Measurements from ENCODE around the gene INPP5F. TPM values are rescaled to one million over a fixed set of nuclear protein-coding genes. Genes with fewer than 3 reads are reported as not detected.
"Not testable (repeated sequence)": the region's sequence is repeated elsewhere in the genome, so short reads cannot be mapped to it uniquely, and the experiment has no call there.

INPP5F gene
- total RNA-seq, 2 experiments from 2014 or later: 22.7 to 23.1 TPM

DNA sequence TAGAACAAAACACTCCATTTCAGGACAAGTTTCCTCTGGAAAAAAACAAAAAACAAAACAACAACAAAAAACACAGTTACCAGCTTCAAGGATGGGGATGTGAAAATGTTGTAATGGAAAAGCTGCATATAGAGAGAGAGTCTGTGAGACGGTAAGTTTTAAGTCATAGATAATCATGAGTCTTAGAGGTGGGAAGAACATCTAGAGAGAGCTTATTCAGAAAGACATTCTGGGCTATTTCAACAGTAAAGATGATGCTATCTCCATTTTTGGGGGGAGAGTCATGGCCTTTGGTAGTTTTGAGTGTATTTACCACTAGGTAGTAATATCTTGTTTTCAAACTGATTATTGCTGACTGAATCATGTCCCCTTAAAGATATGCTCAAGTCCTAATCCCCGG is 23.3 kb upstream of the INPP5F start:
- CTCF ChIA-PET: interaction anchor here (1.1 to 1.7 kb wide), 3 partner anchors 15 to 23 kb away, joined by 3 to 6 read pairs (median 6); partner anchors contain the start of gene INPP5F
- POLR2A ChIA-PET: interaction anchor here (0.7 to 1.6 kb wide), 2 partner anchors 20 to 23 kb away, joined by 3 to 12 read pairs; partner anchors contain the start of gene INPP5F

DNA sequence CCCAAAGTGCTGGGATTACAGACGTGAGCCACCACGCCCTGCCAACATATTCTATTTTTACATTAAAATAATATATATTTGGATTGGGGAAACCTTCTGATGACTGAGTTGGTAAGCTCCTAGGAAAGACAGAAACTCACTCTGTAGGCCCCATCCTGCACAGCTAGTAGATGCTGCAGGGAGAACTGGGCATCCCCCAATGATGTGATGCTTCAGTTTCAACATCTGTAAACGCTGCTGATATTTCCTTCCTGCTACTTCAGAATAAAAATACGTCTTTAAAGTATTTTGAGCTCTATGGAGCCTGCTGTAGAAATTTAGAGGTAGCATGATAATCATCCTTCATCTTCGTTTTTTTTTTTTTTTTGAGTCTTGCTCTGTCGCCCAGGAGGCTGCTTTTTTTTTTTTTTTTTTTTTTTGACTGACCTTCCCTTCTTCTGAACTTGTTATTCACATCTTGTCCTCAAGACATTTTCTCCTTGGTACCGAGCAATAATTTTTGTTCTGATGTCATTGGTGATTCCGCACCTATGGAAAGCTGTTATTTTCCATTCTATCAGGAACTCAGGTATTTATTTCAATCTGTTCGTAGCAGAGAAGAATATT is 21.8 kb upstream of the INPP5F start:
- ChIA-PET CTCF (interaction anchor here (0.7 to 1.9 kb wide), 6 partner anchors 17 to 156 kb away, joined by 3 to 12 read pairs (median 5); partner anchors contain the start of genes BAG3 and INPP5F), POLR2A (interaction anchor here (0.8 to 1.5 kb wide), 2 partner anchors 12 to 22 kb away, joined by 3 to 13 read pairs; partner anchors contain the start of gene INPP5F)

DNA sequence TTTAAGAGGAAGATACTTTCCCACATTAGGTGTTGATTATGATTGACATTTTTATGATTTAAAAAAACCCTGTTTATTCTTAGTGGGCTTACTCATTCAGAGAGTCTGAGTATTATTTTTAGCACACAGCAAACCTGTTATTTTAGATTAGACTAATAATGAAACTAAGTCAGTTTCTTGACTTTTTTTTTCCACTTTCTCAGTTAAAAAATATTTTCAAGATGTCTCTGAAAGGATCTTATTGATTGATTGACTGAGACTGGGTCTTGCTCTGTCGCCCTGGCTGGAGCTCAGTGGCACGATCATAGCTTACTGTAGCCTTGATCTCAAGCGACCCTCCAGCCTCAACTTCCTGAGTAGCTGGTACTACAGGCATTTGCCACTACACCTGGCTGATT is 20.4 kb upstream of the INPP5F start:
- CTCF ChIA-PET: interaction anchor here (0.6 to 1.9 kb wide), 3 partner anchors 11 to 20 kb away, joined by 3 to 12 read pairs (median 8); partner anchors contain the start of gene INPP5F
- POLR2A ChIA-PET: interaction anchor here (0.6 to 1.6 kb wide), 4 partner anchors 19 to 675 kb away, joined by 4 to 8 read pairs (median 6); partner anchors contain the start of gene INPP5F

DNA sequence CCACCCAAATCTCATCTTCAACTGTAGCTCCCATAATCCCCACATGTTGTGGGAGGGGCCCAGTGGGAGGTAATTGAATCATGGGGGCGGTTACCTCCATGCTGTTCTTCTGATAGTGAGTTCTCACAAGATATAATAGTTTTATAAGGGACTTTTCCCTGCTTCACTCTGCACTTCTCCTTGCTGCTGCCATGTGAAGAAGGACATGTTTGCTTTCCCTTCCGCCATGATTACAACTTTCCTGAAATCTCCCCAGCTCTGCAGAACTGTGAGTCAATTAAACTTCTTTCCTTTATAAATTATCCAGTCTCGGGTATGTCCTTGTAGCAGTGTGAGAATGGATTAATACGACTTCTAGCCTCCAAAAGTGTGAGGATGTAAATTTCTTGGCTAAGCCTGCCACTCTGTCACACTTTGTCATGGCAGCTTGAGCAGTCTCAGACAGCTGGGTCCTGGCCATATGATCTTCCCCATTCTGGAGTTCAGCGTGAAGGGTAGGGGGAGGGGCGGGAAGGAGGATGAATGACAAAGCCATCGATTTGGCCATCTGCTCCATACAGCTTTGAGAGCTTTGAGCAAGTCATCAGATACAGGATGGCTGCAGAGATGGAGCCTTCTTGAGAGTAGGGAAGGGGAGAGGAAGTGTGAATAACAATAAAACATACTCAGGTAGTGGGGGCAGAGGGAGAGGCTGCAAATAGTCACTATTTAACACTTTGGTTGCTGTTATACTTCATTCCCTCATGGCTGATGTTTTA is 19.1 kb upstream of the INPP5F start:
- ChIA-PET POLR2A (interaction anchor here (0.6 to 1.6 kb wide), 2 partner anchors 19 to 611 kb away, joined by 6 to 8 read pairs; partner anchors contain the start of gene INPP5F), CTCF (interaction anchor here (0.6 to 1.0 kb wide), 2 partner anchors 19 to 48 kb away, joined by 3 read pairs; no protein-coding TSS in a partner anchor)

DNA sequence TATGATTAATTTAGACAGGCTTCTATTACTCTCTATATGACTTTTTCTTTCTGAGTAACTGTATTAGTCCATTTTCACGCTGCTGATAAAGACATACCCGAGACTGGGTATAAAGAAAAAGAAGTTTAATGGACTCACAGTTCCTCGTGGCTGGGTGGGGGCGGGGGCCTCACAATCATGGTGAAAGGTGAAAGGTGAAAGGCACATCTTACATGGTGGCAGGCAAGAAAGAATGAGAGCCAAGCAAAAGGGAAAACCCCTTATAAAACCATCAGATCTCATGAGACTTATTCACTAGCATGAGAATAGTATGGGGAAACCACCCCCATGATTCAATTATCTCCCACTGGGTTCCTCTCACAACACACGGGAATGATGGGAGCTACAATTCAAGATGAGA is 18.5 kb upstream of the INPP5F start:
- ChIA-PET CTCF (interaction anchor here (1.0 to 1.1 kb wide), 2 partner anchors 43 to 49 kb away, joined by 3 read pairs; no protein-coding TSS in a partner anchor), POLR2A (interaction anchor here (1.3 kb wide), 1 partner anchor 18 kb away, joined by 11 read pairs; the partner anchor contains the start of gene INPP5F)

DNA sequence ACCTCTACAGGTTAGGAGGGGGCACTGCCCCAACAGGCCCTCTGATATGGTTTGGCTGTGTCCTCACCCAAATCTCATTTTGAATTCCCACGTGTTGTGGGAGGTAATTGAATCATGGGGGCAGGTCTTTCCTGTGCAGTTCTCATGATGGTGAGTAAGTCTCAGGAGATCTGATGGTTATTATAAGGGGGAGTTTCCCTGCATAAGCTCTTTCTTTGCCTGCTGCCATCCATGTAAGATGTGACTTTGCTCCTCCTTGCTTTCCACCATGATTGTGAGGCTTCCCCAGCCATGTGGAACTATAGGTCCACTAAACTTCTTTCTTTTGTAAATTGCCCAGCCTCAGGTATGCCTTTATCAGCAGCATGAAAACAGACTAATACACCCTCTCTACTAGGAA is 14.9 kb upstream of the INPP5F start:
- POLR2A ChIA-PET, CTCF ChIA-PET: not testable (repeated sequence)

DNA sequence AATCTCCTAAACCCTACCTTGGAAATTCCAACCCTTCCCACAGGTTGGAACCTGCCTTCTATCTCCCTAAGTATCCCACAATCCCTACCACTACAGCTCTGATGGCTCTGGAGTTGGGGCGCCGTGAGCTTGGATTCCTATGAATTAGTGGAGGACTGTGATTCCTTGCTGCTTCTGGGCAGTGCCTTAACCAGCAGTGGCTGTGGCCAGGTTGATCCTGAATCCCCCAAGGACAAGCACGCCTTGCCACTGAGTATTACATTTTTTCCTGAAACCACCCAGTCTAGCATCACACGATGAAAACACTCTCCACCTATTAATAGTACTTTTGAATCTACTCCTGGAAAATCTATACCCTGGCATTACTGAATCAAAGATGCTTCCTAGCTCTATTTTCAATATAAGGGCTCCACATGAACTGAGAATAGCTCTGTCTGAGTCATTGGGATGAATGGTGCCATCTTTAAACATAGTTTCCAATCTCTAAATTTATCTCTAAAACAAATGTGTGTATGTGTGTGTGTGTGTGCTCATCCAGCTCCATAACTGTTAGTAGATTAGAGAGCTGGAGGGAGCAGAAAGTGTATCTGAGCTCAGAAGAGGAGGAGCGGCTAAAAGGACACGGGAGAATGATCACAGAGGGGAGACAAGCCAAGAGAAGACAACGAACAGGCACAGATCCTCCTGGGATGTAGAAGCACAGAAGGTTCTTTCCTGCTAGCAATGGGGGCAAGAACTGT is 11.9 kb upstream of the INPP5F start:
- ChIA-PET POLR2A (no interaction called here), CTCF (interaction anchor here (0.8 to 2.1 kb wide), 3 partner anchors 12 to 37 kb away, joined by 3 to 5 read pairs (median 4); partner anchors contain the start of gene INPP5F)

DNA sequence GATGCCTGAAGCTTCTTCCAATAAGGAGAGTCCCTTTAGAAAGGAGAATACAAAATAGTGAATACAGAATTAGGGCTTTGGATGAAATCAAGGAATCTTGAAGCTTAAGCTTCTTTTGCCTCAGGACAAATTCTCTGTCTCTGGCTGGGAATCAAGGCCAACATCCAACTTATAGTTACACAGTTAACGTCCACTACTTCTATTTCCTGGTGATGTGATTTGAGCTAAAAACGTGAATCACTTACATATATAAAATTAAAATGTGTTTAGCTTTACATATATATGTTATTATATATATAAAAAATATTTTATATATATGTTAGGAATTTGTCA is 11.4 kb upstream of the INPP5F start:
- POLR2A ChIA-PET: no interaction called here
- CTCF ChIA-PET: interaction anchor here (0.8 to 2.1 kb wide), 3 partner anchors 11 to 37 kb away, joined by 3 to 5 read pairs (median 4); partner anchors contain the start of gene INPP5F

DNA sequence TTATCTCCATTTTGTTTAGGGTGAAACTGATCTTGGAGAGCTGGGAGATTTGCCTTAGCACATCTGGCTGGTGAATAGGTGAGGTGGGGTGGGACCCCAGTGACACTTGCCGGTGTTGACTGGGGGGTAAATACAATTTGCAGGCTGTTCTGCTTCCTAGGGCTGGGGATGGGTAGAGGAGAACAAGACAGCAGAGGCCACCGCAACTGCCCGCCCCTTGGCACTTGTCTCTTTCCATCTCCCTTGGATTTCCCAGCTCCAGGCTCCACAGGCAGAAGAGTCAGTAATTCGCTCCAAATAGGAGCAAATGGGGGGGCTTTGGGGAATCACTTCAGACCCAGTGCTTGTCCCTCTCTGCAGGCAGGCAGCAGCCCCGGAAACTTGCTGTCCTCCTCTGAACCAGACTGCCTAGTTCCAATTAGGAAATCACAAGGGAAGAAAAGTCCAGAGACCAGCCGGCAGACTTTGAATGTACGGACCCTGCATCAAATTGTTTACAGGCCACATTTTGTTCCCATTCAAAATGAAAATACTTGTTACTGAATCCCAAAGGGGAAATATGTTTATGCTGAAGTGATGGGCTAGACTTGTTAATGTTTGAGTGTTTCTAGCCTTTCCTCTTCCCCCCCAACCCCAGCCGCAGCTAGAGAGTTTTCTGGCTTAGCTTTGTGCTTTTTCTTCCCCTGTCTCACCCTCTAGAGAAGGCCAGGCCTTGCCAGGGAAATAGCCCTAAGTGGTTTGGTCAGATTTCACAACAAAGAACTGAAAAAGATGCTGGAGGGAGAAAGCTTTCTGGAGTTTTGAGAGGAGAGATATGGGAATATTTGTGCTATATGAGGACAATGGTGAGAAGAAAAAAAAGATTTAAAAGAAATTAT is 10.0 kb upstream of the INPP5F start:
- ChIA-PET CTCF (interaction anchor here (1.6 kb wide), 1 partner anchor 29 kb away, joined by 5 read pairs; no protein-coding TSS in a partner anchor), POLR2A (no interaction called here)

DNA sequence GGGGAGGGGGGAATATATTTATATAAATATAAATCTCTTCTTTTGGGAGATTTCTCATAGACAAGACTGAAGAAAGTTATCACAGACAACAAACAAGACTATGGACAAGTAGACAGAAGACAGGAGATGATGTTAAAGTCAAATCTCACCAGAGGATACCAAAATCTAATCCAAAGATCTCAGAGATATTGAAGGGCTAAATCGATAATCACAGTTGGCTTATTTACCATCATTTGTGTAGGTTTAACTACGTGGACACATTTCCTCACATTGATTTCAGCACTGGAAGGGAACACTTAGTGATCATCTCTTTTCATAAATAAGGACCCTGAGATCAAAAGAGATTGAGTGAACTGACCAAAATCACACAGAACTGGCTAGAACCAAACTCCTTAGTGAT is 2.7 kb upstream of the INPP5F start:
- ChIA-PET POLR2A (no interaction called here), CTCF (no interaction called here)

DNA sequence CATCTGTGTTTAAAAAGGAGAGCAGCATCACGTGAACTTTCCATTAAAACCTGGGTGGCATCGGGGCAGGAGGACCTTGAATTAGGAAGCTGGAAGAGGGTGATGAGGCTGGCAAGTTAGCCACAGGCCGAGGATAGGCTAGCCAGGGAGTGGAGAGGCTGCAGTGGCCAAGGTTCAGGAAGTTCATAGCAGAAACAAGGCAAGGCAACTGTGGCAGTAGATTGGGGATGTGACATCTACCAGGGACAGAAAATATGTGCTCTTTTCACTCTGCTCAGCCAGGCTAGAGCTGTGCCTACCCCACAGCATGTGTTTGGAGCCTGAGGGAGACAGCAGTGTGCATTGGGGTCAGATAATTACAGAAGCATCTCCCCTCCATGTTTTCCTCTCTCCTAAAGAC is 2.2 kb upstream of the INPP5F start:
- POLR2A ChIA-PET: no interaction called here
- CTCF ChIA-PET: no interaction called here

DNA sequence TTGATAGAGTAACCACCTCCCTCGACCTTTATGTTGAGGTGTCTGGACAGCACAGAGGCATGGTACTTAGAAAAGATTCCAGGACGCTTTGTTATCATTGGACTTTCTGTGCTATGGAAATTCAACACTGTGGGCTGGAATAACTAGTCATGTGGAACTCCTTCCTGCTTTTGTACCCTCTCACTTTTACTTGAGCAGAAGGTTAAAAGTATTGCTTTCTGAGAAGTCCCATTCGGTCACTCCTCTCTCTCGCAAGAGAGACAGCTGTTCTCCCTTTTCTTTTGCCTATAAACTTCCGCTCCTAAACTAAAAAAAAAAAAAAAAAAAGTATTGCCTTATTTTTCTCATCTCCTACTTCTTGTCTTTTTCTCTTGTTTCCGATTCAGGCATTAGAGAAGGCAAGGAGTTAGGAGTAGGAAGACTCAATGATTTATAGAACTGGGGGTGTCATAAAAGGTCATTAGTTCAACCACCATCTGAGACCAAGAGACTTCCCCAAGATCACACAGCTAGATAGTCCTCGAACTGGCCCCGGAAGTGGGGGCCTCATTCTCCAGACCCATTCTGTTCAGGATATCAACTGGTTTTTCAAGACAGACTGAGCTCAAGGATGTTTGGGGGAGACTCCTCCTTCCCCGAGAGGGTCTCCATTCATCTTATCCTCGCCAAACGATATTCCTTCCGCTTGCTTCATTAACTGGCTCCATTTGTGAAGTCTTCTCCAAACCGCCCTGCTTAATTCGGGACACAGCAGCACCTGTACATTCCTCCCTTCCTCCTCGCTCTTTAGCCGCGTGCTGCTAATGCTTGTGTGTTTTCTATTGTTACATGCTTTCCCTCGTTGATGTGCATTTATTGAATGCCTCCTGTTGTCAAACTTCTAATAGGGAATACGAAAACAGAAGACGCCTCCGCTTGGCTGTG is 995 bp upstream of the INPP5F start:
- CTCF ChIA-PET: interaction anchor here (0.6 to 2.4 kb wide), 11 partner anchors 11 to 207 kb away, joined by 3 to 12 read pairs (median 5); no protein-coding TSS in a partner anchor
- POLR2A ChIA-PET: interaction anchor here (0.6 to 1.9 kb wide), 11 partner anchors 17 to 156 kb away, joined by 3 to 13 read pairs (median 7); partner anchors contain the start of gene BAG3

DNA sequence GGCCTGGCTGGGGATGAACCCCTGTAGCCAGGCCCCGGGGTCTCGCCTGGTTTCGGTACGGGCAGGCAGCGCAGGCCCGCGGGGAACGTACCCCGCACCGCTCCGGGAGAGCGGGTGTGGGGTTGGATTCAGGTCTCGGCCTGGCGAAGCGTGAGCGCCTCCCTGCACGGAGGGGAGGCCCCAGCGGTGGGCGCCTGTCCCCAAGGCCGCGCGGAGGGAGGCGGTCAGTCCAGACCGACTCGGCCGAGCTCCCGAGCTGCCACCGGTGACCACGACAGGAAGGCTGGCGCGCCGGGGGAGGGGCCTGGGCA is 378 bp upstream of the INPP5F start:
- CTCF ChIA-PET: interaction anchor here (0.6 to 2.4 kb wide), 13 partner anchors 11 to 208 kb away, joined by 3 to 12 read pairs (median 5); no protein-coding TSS in a partner anchor
- POLR2A ChIA-PET: interaction anchor here (0.6 to 1.9 kb wide), 13 partner anchors 9 to 181 kb away, joined by 3 to 13 read pairs (median 6); partner anchors contain the start of gene BAG3

DNA sequence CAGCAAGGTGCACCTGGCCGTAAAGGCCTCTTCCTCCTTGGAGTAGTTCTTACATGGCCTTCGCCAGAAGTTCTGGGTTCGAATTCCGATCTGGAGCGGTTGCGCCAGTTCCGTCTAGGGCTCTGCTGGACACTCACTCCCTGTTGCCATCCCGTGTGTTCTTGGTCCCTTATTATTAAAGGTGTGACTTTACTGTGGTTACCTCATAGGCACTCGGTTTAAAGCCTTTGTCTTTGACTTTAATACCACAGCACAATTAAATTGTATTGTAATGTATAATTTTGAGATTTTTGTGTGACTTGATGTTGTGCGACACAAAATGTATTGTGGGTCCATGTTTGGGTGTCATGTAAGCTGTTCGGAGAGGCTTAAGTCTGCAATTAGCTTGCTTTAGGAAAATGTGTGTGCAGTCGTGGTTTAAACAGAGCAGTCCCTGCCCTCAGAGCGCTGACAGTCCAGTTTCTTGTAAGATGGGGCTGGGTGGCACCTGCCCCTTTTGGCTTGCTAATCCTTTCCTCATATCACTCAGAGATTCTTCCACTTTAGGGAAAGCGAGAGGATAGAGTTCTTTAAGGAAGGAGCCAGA is 919 bp downstream of the INPP5F start:
- ChIA-PET POLR2A (interaction anchor here (0.5 to 1.9 kb wide), 11 partner anchors 8 to 183 kb away, joined by 3 to 12 read pairs (median 6); partner anchors contain the start of gene BAG3), CTCF (interaction anchor here (1.1 to 2.4 kb wide), 7 partner anchors 11 to 41 kb away, joined by 3 to 12 read pairs (median 6); no protein-coding TSS in a partner anchor)

DNA sequence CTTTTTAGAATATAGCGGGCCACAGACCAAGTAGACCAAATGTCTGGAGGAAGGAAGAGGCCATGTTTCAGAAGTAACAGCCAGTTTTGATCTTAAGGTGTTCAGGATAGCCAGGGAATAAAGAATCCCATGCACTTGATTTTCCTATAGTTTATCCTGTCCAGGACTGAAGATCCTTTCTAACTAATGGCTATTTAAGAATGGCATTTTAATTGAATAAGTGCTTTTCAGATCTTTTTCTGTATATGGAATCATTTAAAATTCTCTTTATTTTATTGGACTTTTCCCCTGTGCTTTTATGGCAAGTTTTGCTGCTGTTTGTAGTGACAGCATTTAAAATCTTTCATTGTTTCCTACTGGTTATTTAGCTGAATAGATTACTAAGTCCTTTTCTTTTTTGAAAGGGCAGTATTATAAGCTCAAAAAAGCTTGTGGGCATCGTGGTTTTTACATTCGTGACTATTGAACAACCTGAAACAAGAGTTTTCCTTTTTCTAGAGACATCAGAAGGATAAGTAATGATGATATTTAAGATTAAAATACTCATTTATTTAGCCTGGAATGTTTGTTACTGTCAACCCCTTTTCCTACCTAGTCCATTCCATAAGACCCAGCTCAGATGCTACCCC is 2.4 kb downstream of the INPP5F start:
- POLR2A ChIA-PET: interaction anchor here (0.7 kb wide), 1 partner anchor 42 kb away, joined by 4 read pairs; no protein-coding TSS in a partner anchor
- CTCF ChIA-PET: interaction anchor here (1.2 kb wide), 1 partner anchor 42 kb away, joined by 9 read pairs; no protein-coding TSS in a partner anchor
